ENCODE results near the gene TCF7L1.

The TCF7L1 gene

DNA sequence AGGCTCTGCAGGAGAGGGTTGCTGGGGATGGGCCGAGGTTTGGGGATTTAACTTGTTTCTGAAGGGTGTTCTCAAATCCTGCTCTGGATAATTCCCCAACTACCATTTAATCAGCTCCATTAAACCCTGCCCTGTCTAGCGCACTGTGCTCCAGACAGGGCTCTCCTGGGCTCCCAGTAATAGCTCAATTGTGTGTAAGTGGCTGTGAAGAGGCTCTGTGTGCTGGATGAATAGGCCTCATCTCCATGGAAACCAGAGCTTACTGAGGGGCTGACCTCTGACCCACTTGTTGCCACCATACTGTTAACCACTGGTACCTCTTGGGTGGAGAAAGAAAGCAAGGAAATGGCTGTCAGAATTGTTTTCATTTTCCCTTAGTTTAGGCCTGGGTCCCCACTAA is 101.7 kb downstream of the TCF7L1 start:
- TF ChIP-seq, protein P1, sequence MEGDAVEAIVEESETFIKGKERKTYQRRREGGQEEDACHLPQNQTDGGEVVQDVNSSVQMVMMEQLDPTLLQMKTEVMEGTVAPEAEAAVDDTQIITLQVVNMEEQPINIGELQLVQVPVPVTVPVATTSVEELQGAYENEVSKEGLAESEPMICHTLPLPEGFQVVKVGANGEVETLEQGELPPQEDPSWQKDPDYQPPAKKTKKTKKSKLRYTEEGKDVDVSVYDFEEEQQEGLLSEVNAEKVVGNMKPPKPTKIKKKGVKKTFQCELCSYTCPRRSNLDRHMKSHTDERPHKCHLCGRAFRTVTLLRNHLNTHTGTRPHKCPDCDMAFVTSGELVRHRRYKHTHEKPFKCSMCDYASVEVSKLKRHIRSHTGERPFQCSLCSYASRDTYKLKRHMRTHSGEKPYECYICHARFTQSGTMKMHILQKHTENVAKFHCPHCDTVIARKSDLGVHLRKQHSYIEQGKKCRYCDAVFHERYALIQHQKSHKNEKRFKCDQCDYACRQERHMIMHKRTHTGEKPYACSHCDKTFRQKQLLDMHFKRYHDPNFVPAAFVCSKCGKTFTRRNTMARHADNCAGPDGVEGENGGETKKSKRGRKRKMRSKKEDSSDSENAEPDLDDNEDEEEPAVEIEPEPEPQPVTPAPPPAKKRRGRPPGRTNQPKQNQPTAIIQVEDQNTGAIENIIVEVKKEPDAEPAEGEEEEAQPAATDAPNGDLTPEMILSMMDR (IDR thresholded peaks at IDR 0.05; ENCODE audit: insufficient read depth, low read length, missing control alignments) = no peak
- CTCF ChIA-PET = interaction anchor here (0.8 kb wide), 1 partner anchor 66 kb away, joined by 3 read pairs; no protein-coding TSS in a partner anchor
- no peak for DNase-seq (ENCODE audit: low read depth, low spot score)
- H3K4me3 ChIP-seq (ENCODE audit: low read depth, low read length) = no peak overlapping the region
- POLR2A ChIA-PET = interaction anchor here (0.6 kb wide), 1 partner anchor 328 kb away, joined by 3 read pairs; no protein-coding TSS in a partner anchor

DNA sequence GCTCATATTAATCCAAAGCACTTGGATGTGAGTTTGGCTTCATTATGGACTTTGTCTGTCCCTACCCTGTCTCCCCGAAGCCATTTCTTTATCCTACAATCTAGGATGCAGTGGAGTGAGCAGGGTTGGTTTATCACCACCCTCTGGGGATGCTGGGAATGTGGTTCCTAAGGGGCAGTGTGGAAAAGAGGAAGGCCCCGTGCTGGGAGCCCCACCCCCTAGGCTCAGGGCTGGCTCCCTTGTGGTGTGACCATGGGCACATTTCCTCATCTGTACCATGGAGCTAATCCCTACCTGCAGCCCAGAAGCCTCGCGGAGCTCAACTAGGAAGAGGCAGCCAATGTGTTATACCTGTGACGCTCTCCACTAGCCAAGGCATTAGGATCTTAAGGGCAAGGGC is 102.1 kb downstream of the TCF7L1 start:
- ChIA-PET CTCF (interaction anchor here (0.8 kb wide), 1 partner anchor 65 kb away, joined by 3 read pairs; no protein-coding TSS in a partner anchor), POLR2A (no interaction called here)
- TF ChIP-seq, protein P1 (IDR thresholded peaks at IDR 0.05; ENCODE audit: insufficient read depth, low read length, missing control alignments) = no peak
- H3K4me3 ChIP-seq (ENCODE audit: low read depth, low read length) = no peak overlapping the region
- DNase-seq (ENCODE audit: low read depth, low spot score) = no peak

DNA sequence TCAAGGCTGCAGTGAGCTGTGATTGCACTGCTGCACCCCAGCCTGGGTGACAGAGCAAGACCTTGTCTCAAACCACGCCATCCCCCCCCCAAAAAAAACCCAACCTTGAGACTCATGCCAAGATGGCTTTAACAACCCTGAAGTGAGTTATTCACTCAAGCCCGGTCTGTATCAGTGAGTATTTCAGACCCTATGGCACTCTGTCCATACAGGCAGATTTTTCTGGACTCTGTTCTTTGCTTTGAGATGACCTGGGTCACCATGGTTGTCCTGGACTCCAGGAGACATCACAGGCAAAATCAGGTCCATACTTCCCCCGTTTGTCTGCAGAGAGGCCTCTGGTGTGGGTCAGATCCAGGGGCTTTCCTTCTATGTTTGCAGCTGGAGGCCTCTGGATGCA is 102.9 kb downstream of the TCF7L1 start:
- CTCF ChIA-PET = interaction anchor here (0.8 kb wide), 1 partner anchor 30 kb away, joined by 3 read pairs; no protein-coding TSS in a partner anchor
- POLR2A ChIA-PET = interaction anchor here (1.0 kb wide), 1 partner anchor 10 kb away, joined by 3 read pairs; no protein-coding TSS in a partner anchor
- H3K4me3 ChIP-seq (ENCODE audit: low read depth, low read length) = no peak overlapping the region
- TF ChIP-seq, protein P1 (IDR thresholded peaks at IDR 0.05; ENCODE audit: insufficient read depth, low read length, missing control alignments) = no peak
- no peak for DNase-seq (ENCODE audit: low read depth, low spot score)

DNA sequence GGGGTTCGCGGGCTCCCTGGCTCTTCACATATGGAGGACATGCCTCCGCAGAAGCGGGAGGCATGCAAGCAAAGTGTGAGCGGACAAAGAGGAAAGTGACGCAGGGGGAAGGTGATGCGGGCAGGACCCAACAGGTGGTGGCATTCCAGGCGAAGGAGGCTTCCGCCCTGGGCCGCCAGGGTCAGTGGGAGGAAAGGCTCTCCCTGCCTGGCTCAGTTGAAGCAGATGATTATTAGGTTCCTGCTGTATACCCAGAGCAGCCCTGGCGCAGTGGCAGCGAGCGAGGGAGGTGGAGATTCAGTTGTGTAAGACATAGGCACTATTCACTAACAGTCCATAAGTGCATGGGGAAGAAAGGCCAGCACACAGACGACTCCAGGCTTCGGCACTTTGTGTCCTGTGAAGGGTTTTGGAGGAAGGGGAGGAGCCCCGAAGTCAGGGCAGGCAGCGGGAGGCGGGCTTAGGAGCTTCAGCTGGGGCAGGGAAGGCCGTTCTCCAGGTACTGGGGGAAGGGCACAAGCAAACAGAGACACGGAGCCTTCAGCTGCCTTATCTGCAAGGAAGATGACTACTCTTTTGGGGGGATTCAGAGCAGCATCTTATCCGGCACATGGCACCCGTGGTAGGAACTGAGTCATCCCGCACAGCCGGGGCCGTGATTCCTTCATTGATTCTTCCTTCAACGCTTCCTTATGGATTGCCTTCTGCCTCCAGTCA is 104.8 kb downstream of the TCF7L1 start:
- DNase-seq (ENCODE audit: low read depth, low spot score) = no peak
- TF ChIP-seq, protein P1 (IDR thresholded peaks at IDR 0.05; ENCODE audit: insufficient read depth, low read length, missing control alignments) = no peak
- H3K4me3 ChIP-seq (ENCODE audit: low read depth, low read length) = no peak overlapping the region
- POLR2A ChIA-PET = no interaction called here
- CTCF ChIA-PET = interaction anchor here (1.0 kb wide), 1 partner anchor 105 kb away, joined by 3 read pairs; no protein-coding TSS in a partner anchor

DNA sequence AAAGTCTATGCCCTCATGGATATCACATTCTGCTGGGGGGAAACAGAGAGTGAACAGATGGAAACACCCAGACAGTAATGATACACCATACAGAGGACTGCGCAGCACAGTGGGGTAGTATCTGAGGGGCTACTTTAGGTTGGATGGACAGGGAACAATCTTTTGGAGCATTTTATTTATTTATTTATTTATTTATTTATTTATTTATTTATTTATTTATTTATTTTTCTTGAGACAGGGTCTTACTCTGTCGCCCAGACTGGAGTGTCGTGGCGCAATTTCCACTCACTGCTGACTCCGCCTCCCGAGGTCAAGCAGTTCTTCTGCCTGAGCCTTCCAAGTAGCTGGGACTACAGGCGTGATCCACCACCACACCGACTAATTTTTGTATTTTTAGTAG is 105.4 kb downstream of the TCF7L1 start:
- CTCF ChIA-PET = no interaction called here
- TF ChIP-seq, protein P1 (IDR thresholded peaks at IDR 0.05; ENCODE audit: insufficient read depth, low read length, missing control alignments) = no peak
- DNase-seq (ENCODE audit: low read depth, low spot score) = no peak
- POLR2A ChIA-PET = no interaction called here
- no peak overlapping the region for H3K4me3 ChIP-seq (ENCODE audit: low read depth, low read length)

DNA sequence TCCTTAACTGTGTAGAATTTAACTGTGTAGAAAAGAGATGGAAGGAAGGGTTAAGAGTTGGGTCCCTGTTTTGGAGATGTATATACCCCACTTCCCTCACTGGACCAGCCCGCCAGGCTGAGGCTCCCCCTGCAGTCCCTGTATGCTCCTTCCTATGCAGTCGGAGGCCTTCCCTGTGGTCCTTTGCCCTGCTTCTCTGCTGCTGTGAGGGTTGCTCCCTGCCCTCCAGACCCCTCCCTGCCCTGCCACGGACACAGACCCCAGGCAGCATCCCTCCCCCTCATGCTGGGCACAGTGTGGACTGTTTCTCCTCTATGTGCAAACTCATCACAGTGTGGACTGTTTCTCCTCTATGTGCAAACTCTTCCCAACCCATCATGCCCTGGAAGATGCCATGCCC is 105.9 kb downstream of the TCF7L1 start:
- DNase-seq (ENCODE audit: low read depth, low spot score) = no peak
- ChIA-PET CTCF (no interaction called here), POLR2A (no interaction called here)
- H3K4me3 ChIP-seq (ENCODE audit: low read depth, low read length) = no peak overlapping the region
- TF ChIP-seq, protein P1 (IDR thresholded peaks at IDR 0.05; ENCODE audit: insufficient read depth, low read length, missing control alignments) = no peak

Data from AG04449 (cell line).